Kidney (tissue), 14 donors: Measurements from ENCODE around the gene DDIT4. TPM values are rescaled to one million over a fixed set of nuclear protein-coding genes. Genes with fewer than 3 reads are reported as not detected.
A peak's percentile ranks its signal among the peaks of the same experiment; 100 is the strongest.

Source experiments
- DNase-seq, 5 donors: peaks; one replicate each; pipeline ENCODE4 v3.0.0-alpha.2; 2013 to 2020
- FAIRE-seq: peaks from 2 replicates; lab custom pipeline; 2012; peaks lifted over from hg19 to GRCh38; lab: Jason Lieb, UNC
- H3K27ac ChIP-seq, 2 donors: one replicate each; pipeline ENCODE4 v1.7.0; 2013; ENCODE audit warnings: low read depth in 2 of 2, low read length in 2 of 2, inconsistent platforms in 1 of 2
- H3K27me3 ChIP-seq: one replicate; pipeline ENCODE4 v1.7.1; 2013; ENCODE audit warnings: low read length, inconsistent platforms; ENCODE audit not compliant: control insufficient read depth, insufficient read depth
- H3K36me3 ChIP-seq, 3 donors: one replicate each; pipeline versions ENCODE4 v1.7.0 to v1.7.1; 2013; ENCODE audit warnings: low read length in 3 of 3, control low read depth in 1 of 3, inconsistent platforms in 1 of 3; ENCODE audit not compliant: insufficient read depth in 3 of 3, control insufficient read depth in 2 of 3
- H3K4me1 ChIP-seq, 3 donors: one replicate each; pipeline versions ENCODE4 v1.7.0 to v1.7.1; 2013; ENCODE audit warnings: low read length in 3 of 3, inconsistent platforms in 1 of 3, low read depth in 1 of 3; ENCODE audit not compliant: control insufficient read depth in 2 of 3, insufficient read depth in 2 of 3
- H3K4me3 ChIP-seq, 3 donors: one replicate each; pipeline versions ENCODE4 v1.7.0 to v1.8.1; 2013; ENCODE audit warnings: low read length in 3 of 3, control low read depth in 1 of 3, inconsistent platforms in 1 of 3
- H3K9ac ChIP-seq, 3 donors: one replicate each; pipeline versions ENCODE4 v1.7.0 to v1.7.1; 2013; ENCODE audit warnings: low read length in 3 of 3, control low read depth in 1 of 3, inconsistent platforms in 1 of 3
- H3K9me3 ChIP-seq, 3 donors: one replicate each; pipeline versions ENCODE4 v1.7.0 to v1.7.1; 2013; ENCODE audit warnings: low read length in 3 of 3, control low read depth in 1 of 3, inconsistent platforms in 1 of 3; ENCODE audit not compliant: control insufficient read depth in 2 of 3, insufficient read depth in 1 of 3
- CTCF ChIP-seq: IDR thresholded peaks from 3 replicates; pipeline ENCODE4 v1.5.1; 2012; ENCODE audit warnings: mild to moderate bottlenecking, moderate library complexity, borderline replicate concordance; ENCODE audit not compliant: insufficient read depth; ENCODE audit errors: extremely low read depth
- intact Hi-C: fragments of 100-400 bp; cut with DNase I; formaldehyde crosslinking; loops from one replicate; pipeline ENCODE4 v1.11.1; 2022
- polyA plus RNA-seq: library from polyadenylated mRNA; stranded (reverse); fragments of 350-450 nt; fragmentation: Illumina TruSeq; extraction: RNeasy Lipid Tissue Mini Kit (QIAGEN cat#74804); gene quantifications from one replicate; pipeline ENCODE4 v1.2.3, GENCODE V29; 2014; ENCODE audit warnings: low read depth, low replicate concordance; ENCODE audit not compliant: insufficient read depth
- total RNA-seq: library from RNA; stranded (reverse); fragmentation: NEBNext Ultra II Directional; extraction: Animal tissue kit (Norgen Biotek cat#: 25700); gene quantifications from one replicate; pipeline ENCODE4 v1.2.1, GENCODE V29; 2021
- donor health status: control.
- donor health status: control.
- donor health status: control.
- donor health status: control.
- donor health status: control.
- donor health status: DM: yes; HTN: yes; CAD: no.
- donor health status: Normal renal cell carcinoma (clear cell type).

Gene DDIT4
- total and polyA plus RNA-seq, 2 donors from 2014 or later = 96.9 to 292 TPM

GRCh38 chr10:72260976-72261783, 12.5 kb upstream of the DDIT4 start:
- TF ChIP-seq CTCF = no peak
- H3K27me3 ChIP-seq = no peaks in the 10 kb centered on the region
- FAIRE-seq (no peak), DNase-seq (peak in 1 of 5 donors; percentile 96)
- intact Hi-C loops = no loop called here
- no peaks in the 10 kb centered on the region for H3K9me3 ChIP-seq
- peak overlapping the region; percentile 28 to 78 (median 62) for H3K9ac ChIP-seq
- H3K27ac ChIP-seq = peak overlapping the region; percentile 82 to 92
- peak overlapping the region; percentile 36 to 67 (median 62) for H3K4me3 ChIP-seq
- H3K36me3 ChIP-seq = no peaks in the 10 kb centered on the region
- H3K4me1 ChIP-seq = peaks cover 17 to 19% (median 18%) of the 10 kb centered on the region in 3 donors

GRCh38 chr10:72261784-72262404, 11.8 kb upstream of the DDIT4 start:
- Histone ChIP-seq H3K27me3 (no peaks in the 10 kb centered on the region), H3K9me3 (no peaks in the 10 kb centered on the region), H3K4me1 (peaks cover 17 to 18% (median 17%) of the 10 kb centered on the region in 3 donors), H3K36me3 (no peaks in the 10 kb centered on the region), H3K27ac (peak overlapping the region in 1 of 2 donors; percentile 92), H3K4me3 (no peak overlapping the region), H3K9ac (peak overlapping the region in 1 of 3 donors; percentile 78)
- DNase-seq = no peak
- no peak for TF ChIP-seq CTCF
- FAIRE-seq = no peak
- intact Hi-C loops = no loop called here

- H3K9ac ChIP-seq = no peak overlapping the region
- no peaks in the 10 kb centered on the region for H3K27me3 ChIP-seq
- no peak for FAIRE-seq
- peaks cover 12 to 17% (median 16%) of the 10 kb centered on the region in 3 donors for H3K4me1 ChIP-seq
- peak overlapping the region in 1 of 2 donors; percentile 28 for H3K27ac ChIP-seq
- peak in 4 of 5 donors; percentile 38 to 86 (median 76) for DNase-seq
- H3K9me3 ChIP-seq = no peaks in the 10 kb centered on the region
- intact Hi-C loops = no loop called here
- TF ChIP-seq CTCF = no peak
- H3K36me3 ChIP-seq = no peaks in the 10 kb centered on the region
- no peak overlapping the region for H3K4me3 ChIP-seq
Measured at GRCh38 chr10:72263613-72264241, 10.0 kb upstream of the DDIT4 start.
